GM19099 (cell line): ENCODE measurements around the gene GADL1.

Experiments used
- POLR2A ChIP-seq: IDR thresholded peaks from 3 replicates; pipeline ENCODE4 v1.6.1; 2011; ENCODE audit warnings: low read depth; ENCODE audit not compliant: insufficient read length; ENCODE audit errors: extremely low read depth

The GADL1 gene, protein sequence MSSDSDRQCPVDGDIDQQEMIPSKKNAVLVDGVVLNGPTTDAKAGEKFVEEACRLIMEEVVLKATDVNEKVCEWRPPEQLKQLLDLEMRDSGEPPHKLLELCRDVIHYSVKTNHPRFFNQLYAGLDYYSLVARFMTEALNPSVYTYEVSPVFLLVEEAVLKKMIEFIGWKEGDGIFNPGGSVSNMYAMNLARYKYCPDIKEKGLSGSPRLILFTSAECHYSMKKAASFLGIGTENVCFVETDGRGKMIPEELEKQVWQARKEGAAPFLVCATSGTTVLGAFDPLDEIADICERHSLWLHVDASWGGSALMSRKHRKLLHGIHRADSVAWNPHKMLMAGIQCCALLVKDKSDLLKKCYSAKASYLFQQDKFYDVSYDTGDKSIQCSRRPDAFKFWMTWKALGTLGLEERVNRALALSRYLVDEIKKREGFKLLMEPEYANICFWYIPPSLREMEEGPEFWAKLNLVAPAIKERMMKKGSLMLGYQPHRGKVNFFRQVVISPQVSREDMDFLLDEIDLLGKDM

DNA sequence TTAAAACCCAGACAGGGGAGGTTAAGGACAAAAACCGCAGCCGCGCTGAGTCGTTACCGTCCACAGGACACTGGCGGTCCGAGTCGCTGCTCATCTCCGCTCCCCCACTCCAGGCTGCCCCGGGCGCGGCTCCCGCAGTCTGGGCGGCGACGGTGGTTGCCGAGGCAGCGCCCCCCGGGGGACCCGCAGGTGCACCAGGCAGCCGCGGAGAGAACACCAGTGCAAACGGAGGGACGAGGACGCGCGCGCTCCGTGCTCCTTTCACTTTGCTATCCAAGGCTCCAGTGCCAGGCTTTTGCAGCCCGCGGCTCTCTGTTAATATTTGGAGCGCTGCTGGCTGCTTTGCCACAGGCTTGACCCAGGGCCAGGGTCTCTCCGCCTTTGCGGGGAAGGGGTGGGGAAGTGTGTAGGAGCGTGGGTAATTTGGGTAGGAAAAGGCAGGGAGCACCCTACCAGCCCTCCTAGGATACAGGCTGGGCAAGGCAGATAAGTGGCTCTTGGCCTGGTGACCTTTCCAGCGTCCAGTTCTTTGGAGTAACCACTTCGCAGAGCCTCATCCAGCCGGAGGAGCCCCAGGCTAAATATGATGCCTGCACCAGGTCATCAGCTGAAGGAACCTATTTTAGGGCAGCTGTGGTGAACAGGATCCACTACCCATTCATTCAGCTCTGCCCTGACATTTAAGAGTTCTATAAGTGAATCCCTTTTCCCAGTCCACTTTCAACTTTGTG is at the start of gene GADL1:
Gene GADL1, minus strand, starts transcription at position 141 of the 731 bp plus-strand sequence. Its CDS starts 47 bp downstream, at position 94.
- no peak for TF ChIP-seq POLR2A

DNA sequence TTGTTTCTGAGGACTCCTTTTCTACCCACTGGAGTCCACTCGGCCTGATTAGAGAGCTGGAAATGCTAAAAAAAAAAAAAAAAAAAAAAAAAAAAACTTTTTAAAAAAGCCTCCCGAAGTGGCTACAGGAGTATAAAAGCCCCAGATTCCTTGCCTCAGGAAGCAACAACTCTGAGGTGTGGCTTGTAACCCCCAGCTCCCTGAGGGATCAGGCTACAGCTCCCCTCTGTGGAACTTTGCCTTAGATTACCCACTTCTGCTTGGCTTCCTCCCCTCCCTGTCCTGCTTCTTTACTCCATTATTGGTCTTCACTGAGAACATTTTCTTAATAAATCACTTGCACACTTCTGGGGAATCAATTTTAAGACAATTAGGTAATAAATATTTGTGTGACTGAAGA is 49.7 kb upstream of the GADL1 start:
- no peak for TF ChIP-seq POLR2A

DNA sequence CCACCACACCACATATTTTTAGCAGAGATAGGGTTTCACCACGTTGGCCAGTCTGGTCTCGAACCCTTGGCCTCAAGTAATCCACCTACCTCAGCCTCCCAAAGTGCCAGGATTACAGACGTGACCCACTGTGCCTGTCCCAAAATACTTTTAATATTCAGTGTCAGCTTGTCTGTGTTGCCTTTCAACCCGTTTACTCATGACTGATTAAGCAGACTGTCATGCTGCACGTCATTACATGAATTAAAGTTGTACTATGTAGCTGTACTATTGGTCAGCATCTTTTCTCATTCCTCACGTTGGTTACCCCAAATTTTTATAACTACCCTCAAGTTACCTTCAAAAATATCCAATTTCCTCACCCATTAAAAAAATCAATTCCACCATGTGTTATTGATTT is 48.7 kb upstream of the GADL1 start:
- no peak for TF ChIP-seq POLR2A

DNA sequence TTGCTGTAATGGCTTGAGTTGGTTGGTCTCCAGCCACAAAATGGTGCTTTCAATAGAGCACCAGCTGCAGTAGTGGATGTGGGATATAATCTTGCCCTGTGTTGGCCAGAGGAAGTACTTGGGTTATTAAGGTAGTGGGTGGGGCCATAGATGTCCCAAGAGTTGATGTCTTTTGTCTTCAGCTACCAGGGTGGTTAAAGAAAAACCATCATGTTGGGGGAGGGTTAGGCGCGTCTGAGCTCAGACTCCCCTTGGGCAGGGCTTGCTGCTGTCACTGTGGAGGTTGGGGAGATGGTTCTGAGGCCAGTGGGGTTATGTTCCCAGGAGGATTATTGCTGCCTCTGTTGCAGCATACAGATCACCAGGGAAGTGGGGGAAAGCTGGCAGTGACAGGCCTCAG is 46.9 kb upstream of the GADL1 start:
- TF ChIP-seq POLR2A = no peak

DNA sequence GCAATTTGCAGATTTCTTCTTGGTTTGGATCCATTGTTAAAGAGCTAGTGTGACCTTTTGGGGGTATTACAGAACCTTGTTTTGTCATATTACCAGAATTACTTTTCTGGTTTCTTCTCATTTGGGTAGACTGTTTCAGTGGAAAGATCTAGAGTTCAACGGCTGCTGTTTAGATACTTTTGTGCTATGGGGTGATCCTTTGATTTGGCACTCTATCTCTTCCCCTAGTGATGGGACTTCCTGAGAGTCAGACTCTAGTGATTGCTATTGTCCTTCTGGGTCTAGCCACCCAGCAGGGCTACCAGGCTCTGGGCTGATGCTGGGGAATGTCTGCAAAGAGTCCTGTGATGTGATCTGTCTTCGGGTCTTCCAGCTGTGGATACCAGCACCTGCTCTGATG is 46.3 kb upstream of the GADL1 start:
- TF ChIP-seq POLR2A = no peak

DNA sequence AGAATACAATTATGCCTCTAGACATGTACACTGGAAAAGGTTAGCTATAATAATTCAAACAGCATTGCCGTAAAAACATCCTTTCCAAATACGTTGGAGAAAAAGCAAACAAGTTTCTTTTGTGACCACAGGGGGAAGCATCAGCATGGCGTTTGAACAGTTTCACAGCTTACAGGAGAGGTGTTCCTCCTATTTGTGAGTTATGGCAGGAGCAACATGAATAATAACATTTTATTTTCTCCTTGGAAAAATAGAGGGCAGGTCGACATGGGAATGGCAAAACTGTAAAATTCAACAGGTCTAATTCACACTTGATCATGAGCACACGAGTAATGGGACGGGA is 39.7 kb upstream of the GADL1 start:
- TF ChIP-seq POLR2A = no peak

DNA sequence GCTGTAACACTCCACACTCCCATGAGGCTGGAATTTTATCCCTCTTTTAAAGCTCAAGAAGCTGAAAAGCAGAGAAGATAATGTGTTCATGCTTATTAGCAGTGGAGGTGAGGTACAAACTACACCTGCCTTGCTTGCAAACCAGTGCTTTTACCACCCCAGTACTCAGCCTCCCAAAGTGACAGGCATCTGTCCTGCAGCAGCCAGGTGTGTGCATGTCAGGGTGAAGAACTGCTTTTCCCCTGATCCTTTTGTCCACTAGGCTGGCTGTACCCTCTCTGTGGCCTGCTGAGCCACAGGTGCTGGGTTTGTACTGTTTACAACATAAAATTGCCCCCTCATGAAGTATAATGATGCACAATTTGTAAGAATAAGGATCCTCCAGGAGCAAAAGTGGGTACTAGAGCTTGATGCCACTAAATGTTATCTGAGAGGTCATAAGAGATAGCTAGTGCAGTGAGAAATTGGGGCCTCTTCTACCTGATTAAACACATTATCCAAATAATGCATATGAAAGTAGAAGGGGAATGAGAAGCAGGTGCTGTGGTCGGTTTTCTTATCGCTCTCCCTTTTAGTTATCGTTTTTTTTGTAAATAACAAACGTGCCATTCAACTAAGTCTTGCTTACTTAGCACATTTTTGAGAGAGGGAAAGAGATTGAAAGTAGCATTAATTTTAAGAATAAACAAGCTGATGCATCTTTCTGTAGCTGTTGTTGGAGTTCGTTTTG is 39.2 kb upstream of the GADL1 start:
- no peak for TF ChIP-seq POLR2A

DNA sequence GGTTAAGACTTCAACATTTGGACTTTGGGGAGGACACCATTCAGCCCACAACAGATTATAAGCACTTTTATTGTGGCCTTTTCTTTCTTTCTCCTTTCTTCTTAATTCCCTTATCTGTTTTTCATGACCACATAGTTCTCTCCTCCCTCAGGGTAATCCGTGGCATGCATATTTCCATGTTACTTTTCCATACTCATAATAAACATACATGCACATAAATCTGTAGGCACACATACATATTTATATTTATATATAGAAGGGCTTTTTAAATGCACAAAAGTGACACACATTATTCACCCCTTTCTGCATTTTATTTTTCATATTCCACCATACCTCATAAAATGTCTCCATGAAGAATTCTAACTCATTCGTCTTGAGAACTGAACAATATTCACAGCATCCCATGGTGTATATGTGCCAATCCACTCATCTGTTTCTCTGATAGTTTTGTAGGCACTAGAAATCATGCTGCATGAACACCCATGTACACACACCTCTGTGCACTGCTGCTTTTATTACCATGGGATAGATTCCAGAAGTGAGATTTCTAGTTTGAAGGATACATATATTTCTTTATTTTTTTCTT is 38.1 kb upstream of the GADL1 start:
- TF ChIP-seq POLR2A = no peak

DNA sequence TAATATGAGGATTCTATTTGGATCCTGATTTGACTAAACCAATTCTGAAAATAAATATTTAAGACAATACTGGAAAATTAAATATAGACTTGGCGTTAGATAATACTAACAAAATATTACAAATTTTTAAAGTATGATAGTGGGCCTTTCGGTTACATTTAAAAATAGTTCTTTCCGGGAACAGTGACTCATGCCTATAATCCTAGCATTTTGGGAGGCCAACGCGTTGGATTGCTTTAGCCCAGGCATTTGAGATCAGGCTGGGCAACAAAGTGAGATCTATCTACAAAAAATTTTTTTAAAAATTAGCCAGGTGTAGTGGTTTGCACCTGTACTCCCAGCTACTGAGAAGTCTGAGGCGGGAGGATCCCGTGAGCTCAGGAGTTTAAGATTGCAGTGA is 30.3 kb upstream of the GADL1 start:
- TF ChIP-seq POLR2A = no peak

DNA sequence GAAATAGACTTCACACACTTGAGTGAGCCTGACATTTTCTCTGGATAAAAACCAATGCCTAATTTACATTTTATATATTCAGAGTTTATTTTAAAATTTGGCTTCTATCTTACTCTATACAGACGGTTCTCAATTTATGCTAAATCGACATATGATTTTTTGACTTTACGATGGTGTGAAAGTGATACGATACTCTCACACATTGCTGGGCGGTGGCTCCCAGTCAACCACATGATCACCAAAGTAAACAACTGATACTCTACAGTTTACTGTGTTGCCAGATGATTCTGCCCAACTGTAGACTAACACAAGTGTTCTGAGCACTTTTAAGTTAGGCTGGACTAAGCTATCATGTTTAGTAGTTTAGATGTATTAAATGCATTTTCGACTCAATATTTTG is 25.1 kb upstream of the GADL1 start:
- no peak for TF ChIP-seq POLR2A

DNA sequence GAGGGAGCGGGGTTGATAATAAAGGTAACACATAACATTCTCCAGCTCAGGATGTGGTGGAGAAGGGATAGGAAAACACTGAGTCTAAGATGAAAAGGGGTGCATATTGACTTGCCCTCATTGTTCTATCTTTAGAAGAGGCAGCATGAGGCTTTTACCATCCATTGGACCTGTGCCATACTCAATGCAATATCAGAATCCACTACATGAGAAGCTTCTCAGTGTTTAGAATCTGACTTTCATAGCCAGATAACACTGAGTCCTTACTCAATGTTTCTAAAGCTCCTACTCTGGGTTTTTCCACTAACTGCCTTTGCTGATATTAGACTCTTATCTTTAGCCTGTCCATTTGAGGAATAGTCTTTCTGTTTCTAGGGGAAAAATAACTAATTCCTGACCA is 24.3 kb upstream of the GADL1 start:
- no peak for TF ChIP-seq POLR2A

DNA sequence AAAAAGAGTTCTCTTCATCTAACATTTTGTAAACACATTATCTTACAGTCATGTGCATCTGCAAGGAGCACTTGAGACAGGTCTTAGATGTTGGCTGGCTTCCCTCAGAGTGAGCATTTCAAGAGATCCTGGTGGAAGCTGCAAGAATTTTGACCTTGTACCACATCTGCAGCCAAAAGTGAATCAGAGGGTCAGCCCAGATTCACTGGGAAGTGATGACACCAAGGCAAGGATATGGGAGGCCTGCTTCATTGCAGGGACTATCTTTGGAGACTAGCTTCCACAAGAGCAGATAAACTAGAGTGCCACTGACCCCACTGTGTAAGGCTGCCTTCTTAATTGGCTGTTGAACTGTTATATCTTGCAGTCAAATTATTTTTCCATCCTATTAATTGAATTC is 21.3 kb upstream of the GADL1 start:
- TF ChIP-seq POLR2A = no peak

DNA sequence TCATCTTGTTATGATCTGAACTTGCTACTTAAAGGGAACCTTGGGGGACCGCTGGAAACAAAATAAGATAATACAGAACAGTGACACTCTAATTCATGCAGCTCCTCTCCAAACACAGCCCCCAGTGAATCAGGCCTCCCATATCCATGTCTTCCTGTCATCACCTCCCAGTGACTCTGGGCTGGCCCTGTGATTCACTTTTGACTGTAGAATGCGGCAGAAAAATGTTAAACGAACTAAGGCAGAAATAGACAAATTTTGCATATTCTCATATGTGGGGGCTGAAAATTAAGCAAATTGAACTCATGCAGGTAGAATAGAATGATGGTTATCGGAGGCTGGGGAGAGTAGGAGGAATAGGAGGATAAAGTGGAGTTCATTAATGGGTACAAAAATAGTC is 20.2 kb upstream of the GADL1 start:
- no peak for TF ChIP-seq POLR2A

DNA sequence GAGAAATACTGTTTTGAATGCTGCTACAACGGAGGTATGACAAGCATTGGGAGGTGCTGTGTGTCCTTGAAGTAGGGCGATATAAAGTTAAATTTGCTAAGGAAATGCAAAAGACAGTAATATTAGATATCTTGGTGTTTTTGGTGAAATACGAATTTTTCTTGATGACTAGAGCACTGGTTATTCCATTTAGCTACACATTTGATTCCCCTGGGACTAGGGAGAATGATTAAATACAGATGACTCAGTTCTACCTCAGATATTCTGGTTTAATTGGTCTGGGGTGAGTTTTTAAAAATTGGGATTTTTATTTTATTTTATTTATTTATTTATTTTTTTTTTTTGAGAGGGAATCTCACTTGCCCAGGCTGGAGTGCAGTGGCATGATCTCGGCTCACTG is 18.7 kb upstream of the GADL1 start:
- TF ChIP-seq POLR2A = no peak

DNA sequence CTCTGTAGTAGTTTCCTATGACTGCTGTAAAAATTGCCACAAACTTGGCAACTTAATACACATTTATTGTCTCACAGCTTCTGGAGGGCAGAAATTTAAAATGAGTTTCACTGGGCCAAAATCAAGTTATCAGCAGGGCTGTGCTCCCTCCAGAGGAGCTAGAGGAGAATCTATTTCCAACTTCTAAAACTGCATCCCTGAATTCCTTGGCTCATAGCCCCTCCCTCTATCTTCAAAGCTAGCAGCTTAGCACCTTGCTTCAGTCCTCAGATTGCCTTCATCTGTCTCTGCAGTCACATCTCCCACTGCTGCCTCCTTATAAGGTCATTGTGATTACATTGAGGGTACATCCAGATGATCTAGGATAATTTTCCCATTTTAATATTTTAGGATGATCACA is 17.8 kb upstream of the GADL1 start:
- no peak for TF ChIP-seq POLR2A
